Measurements from ENCODE around the gene HMOX1.

DNA sequence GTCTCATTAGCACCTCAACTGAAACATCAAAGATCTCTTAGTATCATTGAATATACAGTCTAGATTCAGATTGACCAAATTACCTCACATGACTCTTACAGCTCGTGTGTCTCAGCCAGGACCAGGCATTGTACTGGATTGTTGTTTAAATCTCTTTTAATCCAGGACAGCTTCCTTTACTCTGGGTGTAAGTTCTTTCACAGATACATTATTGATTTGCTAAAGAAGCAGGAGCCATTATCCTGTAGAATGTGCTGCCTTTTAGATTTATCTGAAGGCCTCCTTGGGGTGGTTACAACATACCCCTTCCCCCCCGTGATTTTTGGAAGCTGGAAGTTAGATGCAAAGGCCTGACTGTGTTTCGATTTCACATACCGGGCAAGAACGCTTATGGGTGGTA, 23.3 kb downstream of the HMOX1 start:
- TF ChIP-seq, protein P1, sequence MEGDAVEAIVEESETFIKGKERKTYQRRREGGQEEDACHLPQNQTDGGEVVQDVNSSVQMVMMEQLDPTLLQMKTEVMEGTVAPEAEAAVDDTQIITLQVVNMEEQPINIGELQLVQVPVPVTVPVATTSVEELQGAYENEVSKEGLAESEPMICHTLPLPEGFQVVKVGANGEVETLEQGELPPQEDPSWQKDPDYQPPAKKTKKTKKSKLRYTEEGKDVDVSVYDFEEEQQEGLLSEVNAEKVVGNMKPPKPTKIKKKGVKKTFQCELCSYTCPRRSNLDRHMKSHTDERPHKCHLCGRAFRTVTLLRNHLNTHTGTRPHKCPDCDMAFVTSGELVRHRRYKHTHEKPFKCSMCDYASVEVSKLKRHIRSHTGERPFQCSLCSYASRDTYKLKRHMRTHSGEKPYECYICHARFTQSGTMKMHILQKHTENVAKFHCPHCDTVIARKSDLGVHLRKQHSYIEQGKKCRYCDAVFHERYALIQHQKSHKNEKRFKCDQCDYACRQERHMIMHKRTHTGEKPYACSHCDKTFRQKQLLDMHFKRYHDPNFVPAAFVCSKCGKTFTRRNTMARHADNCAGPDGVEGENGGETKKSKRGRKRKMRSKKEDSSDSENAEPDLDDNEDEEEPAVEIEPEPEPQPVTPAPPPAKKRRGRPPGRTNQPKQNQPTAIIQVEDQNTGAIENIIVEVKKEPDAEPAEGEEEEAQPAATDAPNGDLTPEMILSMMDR (IDR thresholded peaks at IDR 0.05): no peak
- TF ChIP-seq TEAD1 (CRISPR knock-in tag; IDR thresholded peaks at IDR 0.05): no peak
- TF ChIP-seq GRHL2 (CRISPR knock-in tag; IDR thresholded peaks at IDR 0.05; ENCODE audit: insufficient replicate concordance, severe bottlenecking): no peak
- no peak for TF ChIP-seq SP1 (CRISPR knock-in tag; conservative IDR thresholded peaks at IDR 0.05)
- TF ChIP-seq, protein P2, sequence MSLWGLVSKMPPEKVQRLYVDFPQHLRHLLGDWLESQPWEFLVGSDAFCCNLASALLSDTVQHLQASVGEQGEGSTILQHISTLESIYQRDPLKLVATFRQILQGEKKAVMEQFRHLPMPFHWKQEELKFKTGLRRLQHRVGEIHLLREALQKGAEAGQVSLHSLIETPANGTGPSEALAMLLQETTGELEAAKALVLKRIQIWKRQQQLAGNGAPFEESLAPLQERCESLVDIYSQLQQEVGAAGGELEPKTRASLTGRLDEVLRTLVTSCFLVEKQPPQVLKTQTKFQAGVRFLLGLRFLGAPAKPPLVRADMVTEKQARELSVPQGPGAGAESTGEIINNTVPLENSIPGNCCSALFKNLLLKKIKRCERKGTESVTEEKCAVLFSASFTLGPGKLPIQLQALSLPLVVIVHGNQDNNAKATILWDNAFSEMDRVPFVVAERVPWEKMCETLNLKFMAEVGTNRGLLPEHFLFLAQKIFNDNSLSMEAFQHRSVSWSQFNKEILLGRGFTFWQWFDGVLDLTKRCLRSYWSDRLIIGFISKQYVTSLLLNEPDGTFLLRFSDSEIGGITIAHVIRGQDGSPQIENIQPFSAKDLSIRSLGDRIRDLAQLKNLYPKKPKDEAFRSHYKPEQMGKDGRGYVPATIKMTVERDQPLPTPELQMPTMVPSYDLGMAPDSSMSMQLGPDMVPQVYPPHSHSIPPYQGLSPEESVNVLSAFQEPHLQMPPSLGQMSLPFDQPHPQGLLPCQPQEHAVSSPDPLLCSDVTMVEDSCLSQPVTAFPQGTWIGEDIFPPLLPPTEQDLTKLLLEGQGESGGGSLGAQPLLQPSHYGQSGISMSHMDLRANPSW (CRISPR knock-in tag; conservative IDR thresholded peaks at IDR 0.05; ENCODE audit: low read depth): no peak
- no peak for TF ChIP-seq KAT7 (CRISPR knock-in tag; IDR thresholded peaks at IDR 0.05; ENCODE audit: borderline replicate concordance)
- TF ChIP-seq ZNF121 (CRISPR knock-in tag; IDR thresholded peaks at IDR 0.05): no peak
- TF ChIP-seq ZNF263 (CRISPR knock-in tag; IDR thresholded peaks at IDR 0.05; ENCODE audit: low read depth): no peak
- TF ChIP-seq NR3C1 (CRISPR knock-in tag; conservative IDR thresholded peaks at IDR 0.05; ENCODE audit: low read depth): no peak
- TF ChIP-seq, protein P3, sequence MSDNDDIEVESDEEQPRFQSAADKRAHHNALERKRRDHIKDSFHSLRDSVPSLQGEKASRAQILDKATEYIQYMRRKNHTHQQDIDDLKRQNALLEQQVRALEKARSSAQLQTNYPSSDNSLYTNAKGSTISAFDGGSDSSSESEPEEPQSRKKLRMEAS (CRISPR knock-in tag; IDR thresholded peaks at IDR 0.05): no peak

Data from WTC11 (cell line).